GM12801 (cell line): Measurements from ENCODE around the gene LDLRAD4.

Source experiments
- CTCF ChIP-seq: IDR thresholded peaks from one replicate; pipeline ENCODE4 v1.5.1; 2011; ENCODE audit warnings: control low read depth; ENCODE audit not compliant: insufficient read length; ENCODE audit errors: extremely low read depth

Gene LDLRAD4

GRCh38 chr18:13546638-13547037 is 328.1 kb downstream of the LDLRAD4 start:
- TF ChIP-seq CTCF = no peak

GRCh38 chr18:13547347-13547746 is 328.8 kb downstream of the LDLRAD4 start:
- no peak for TF ChIP-seq CTCF

GRCh38 chr18:13548106-13548819 is 329.7 kb downstream of the LDLRAD4 start:
- no peak for TF ChIP-seq CTCF

GRCh38 chr18:13548966-13549879 is 330.7 kb downstream of the LDLRAD4 start:
- no peak for TF ChIP-seq CTCF

- no peak for TF ChIP-seq CTCF
Observed at GRCh38 chr18:13549880-13550232, 331.3 kb downstream of the LDLRAD4 start.

GRCh38 chr18:13550418-13551304 is 332.1 kb downstream of the LDLRAD4 start:
- TF ChIP-seq CTCF = no peak

GRCh38 chr18:13551305-13551603 is 332.7 kb downstream of the LDLRAD4 start:
- TF ChIP-seq CTCF = no peak
